ENCODE data around the gene ZFY.
"Not testable (repeated sequence)": the region's sequence is repeated elsewhere in the genome, so short reads cannot be mapped to it uniquely, and the experiment has no call there.

- TF ChIP-seq USF1 (IDR thresholded peaks at IDR 0.05; ENCODE audit: borderline replicate concordance, extremely low read length, insufficient read depth, low read depth, low read length); POLR2A (IDR thresholded peaks at IDR 0.05; ENCODE audit: low read depth, low read length); SREBF2 (IDR thresholded peaks at IDR 0.05; ENCODE audit: low read length); TCF12 (IDR thresholded peaks at IDR 0.05; ENCODE audit: low read depth, low read length): not testable (repeated sequence)
These were observed 70.8 kb downstream of the ZFY start for GRCh38 chrY:3006031-3006430.
